ENCODE data around the gene CRHR1. TPM values are rescaled to one million over a fixed set of nuclear protein-coding genes. Genes with fewer than 3 reads are reported as not detected.
A peak's percentile ranks its signal among the peaks of the same experiment; 100 is the strongest.

Gene CRHR1
- total RNA-seq, 5 donors from 2014 or later (not counting 1 experiment from before 2014, with no cell fraction given) = not detected

DNA sequence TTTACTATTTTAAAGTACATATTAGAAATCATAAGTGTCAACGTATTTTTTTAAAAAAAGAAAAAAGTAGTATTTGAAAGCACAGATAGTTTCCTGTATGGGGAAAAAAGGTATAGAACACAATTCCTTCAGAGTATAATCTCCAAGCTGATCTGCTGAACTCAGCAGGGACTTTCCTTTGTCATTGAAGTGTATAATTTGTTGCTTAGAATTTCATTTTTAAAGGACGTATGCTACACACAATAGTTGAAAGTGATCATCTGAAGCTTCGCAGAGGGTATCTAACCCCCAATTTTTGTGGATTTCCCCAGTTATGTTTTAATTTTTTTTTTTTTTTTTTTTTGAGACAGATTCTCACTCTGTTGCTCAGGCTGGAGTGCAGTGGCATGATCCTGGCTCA is 90.0 kb downstream of the CRHR1 start:
- CTCF ChIA-PET = no interaction called here
- peak in 1 of 35 experiments; percentile 58 for DNase-seq
- WGBS (ENCODE audit: insufficient coverage) = no CpG with 5 or more reads among the region's 3 CpGs
- H3K27ac ChIP-seq (ENCODE audit: low read length) = peak overlapping the region; percentile 47
- H3K4me1 Mint-ChIP-seq = peaks cover 5 to 12% (median 9%) of the 10 kb centered on the region in 3 donors
- peaks cover 0 to 3% of the 10 kb centered on the region in 2 experiments for H3K27me3 ChIP-seq (replicated peaks in 1 of 2; ENCODE audit: control insufficient read depth in 2 of 2, extremely low read depth in 1 of 2, insufficient read depth in 2 of 2, low read length in 1 of 2)
- no peaks in the 10 kb centered on the region for H3K27me3 Mint-ChIP-seq
- no peaks in the 10 kb centered on the region for H3K36me3 Mint-ChIP-seq
- no peaks in the 10 kb centered on the region for H3K36me3 ChIP-seq (ENCODE audit: control insufficient read depth in 2 of 2, extremely low read depth in 1 of 2, insufficient read depth in 1 of 2, low read length in 1 of 2)
- H3K9me3 Mint-ChIP-seq = peaks cover 0 to 4% (median 3%) of the 10 kb centered on the region in 3 donors
- peak in 3 of 4 experiments; percentile 27 to 83 (median 47) for ATAC-seq (replicated peaks in 1 of 4)
- no peaks in the 10 kb centered on the region for H3K9me3 ChIP-seq
- no peak overlapping the region for H3K4me3 Mint-ChIP-seq
- peak overlapping the region in 1 of 2 donors; percentile 88 for H3K27ac Mint-ChIP-seq
- POLR2A ChIA-PET = interaction anchor here in 1 of 2 donors (0.5 to 0.7 kb wide), 2 partner anchors 19 to 1459 kb away, joined by 5 to 12 read pairs; no protein-coding TSS in a partner anchor
- H3K4me1 ChIP-seq (ENCODE audit: control insufficient read depth in 1 of 2, extremely low read depth in 1 of 2, insufficient read depth in 2 of 2, low read length in 2 of 2) = peaks cover 0 to 4% of the 10 kb centered on the region in 2 experiments
- no peak overlapping the region for H3K4me3 ChIP-seq (ENCODE audit: control insufficient read depth in 1 of 2, extremely low read depth in 1 of 2, low read length in 1 of 2)

- peaks cover 3 to 4% of the 10 kb centered on the region in 2 donors for H3K27me3 Mint-ChIP-seq
- Histone ChIP-seq H3K9me3 (no peaks in the 10 kb centered on the region), H3K4me3 (ENCODE audit: control insufficient read depth in 1 of 2, extremely low read depth in 1 of 2, low read length in 1 of 2) (no peak overlapping the region), H3K27me3 (replicated peaks in 1 of 2; ENCODE audit: control insufficient read depth in 2 of 2, extremely low read depth in 1 of 2, insufficient read depth in 2 of 2, low read length in 1 of 2) (peaks cover 0 to 9% of the 10 kb centered on the region in 2 experiments), H3K27ac (ENCODE audit: low read length) (no peak overlapping the region), H3K4me1 (ENCODE audit: control insufficient read depth in 1 of 2, extremely low read depth in 1 of 2, insufficient read depth in 2 of 2, low read length in 2 of 2) (peaks cover 0 to 4% of the 10 kb centered on the region in 2 experiments), H3K36me3 (ENCODE audit: control insufficient read depth in 2 of 2, extremely low read depth in 1 of 2, insufficient read depth in 1 of 2, low read length in 1 of 2) (no peaks in the 10 kb centered on the region)
- H3K4me1 Mint-ChIP-seq = peaks cover 5 to 12% (median 9%) of the 10 kb centered on the region in 3 donors
- WGBS (ENCODE audit: insufficient coverage) = 70% methylated on average over 2 of the region's 3 CpGs
- peaks cover 0 to 4% (median 3%) of the 10 kb centered on the region in 3 donors for H3K9me3 Mint-ChIP-seq
- no peak for ATAC-seq (replicated peaks in 1 of 4)
- no peaks in the 10 kb centered on the region for H3K36me3 Mint-ChIP-seq
- no peak overlapping the region for H3K4me3 Mint-ChIP-seq
- ChIA-PET CTCF (no interaction called here), POLR2A (interaction anchor here in 1 of 2 donors (0.6 kb wide), 1 partner anchor 27 kb away, joined by 4 read pairs; no protein-coding TSS in a partner anchor)
- no peak overlapping the region for H3K27ac Mint-ChIP-seq
- DNase-seq = no peak
Observed at GRCh38 chr17:45876539-45876938, 92.4 kb downstream of the CRHR1 start.

- ChIA-PET CTCF (no interaction called here), POLR2A (interaction anchor here in 1 of 2 donors (0.5 kb wide), 1 partner anchor 1345 kb away, joined by 5 read pairs; no protein-coding TSS in a partner anchor)
- Histone ChIP-seq H3K9me3 (no peaks in the 10 kb centered on the region), H3K27me3 (replicated peaks in 1 of 2; ENCODE audit: control insufficient read depth in 2 of 2, extremely low read depth in 1 of 2, insufficient read depth in 2 of 2, low read length in 1 of 2) (peaks cover 0 to 15% of the 10 kb centered on the region in 2 experiments), H3K4me1 (ENCODE audit: control insufficient read depth in 1 of 2, extremely low read depth in 1 of 2, insufficient read depth in 2 of 2, low read length in 2 of 2) (peaks cover 0 to 4% of the 10 kb centered on the region in 2 experiments), H3K36me3 (ENCODE audit: control insufficient read depth in 2 of 2, extremely low read depth in 1 of 2, insufficient read depth in 1 of 2, low read length in 1 of 2) (no peaks in the 10 kb centered on the region), H3K4me3 (ENCODE audit: control insufficient read depth in 1 of 2, extremely low read depth in 1 of 2, low read length in 1 of 2) (no peak overlapping the region), H3K27ac (ENCODE audit: low read length) (no peak overlapping the region)
- Mint-ChIP-seq H3K4me3 (no peak overlapping the region), H3K27ac (no peak overlapping the region), H3K9me3 (peaks cover 0 to 4% (median 3%) of the 10 kb centered on the region in 3 donors), H3K36me3 (no peaks in the 10 kb centered on the region), H3K27me3 (peaks cover 5% of the 10 kb centered on the region in 2 donors), H3K4me1 (peaks cover 5 to 12% (median 9%) of the 10 kb centered on the region in 3 donors)
- DNase-seq (no peak), ATAC-seq (replicated peaks in 1 of 4) (no peak)
- WGBS (ENCODE audit: insufficient coverage) = no CpG with 5 or more reads among the region's 1 CpG
Observed at GRCh38 chr17:45877467-45877866, 93.3 kb downstream of the CRHR1 start.

GRCh38 chr17:45883063-45883462 is 98.9 kb downstream of the CRHR1 start:
- no peaks in the 10 kb centered on the region for H3K9me3 ChIP-seq
- Mint-ChIP-seq H3K27me3 (peaks cover 6 to 17% of the 10 kb centered on the region in 2 donors), H3K4me1 (no peaks in the 10 kb centered on the region), H3K36me3 (no peaks in the 10 kb centered on the region), H3K27ac (no peak overlapping the region), H3K4me3 (no peak overlapping the region), H3K9me3 (peaks cover 5 to 9% (median 9%) of the 10 kb centered on the region in 3 donors)
- no peak overlapping the region for H3K4me3 ChIP-seq (ENCODE audit: control insufficient read depth in 1 of 2, extremely low read depth in 1 of 2, low read length in 1 of 2)
- H3K27ac ChIP-seq (ENCODE audit: low read length) = no peak overlapping the region
- ATAC-seq (replicated peaks in 1 of 4) (no peak), DNase-seq (no peak)
- ChIA-PET POLR2A (no interaction called here), CTCF (no interaction called here)
- 100% methylated on average over 1 of the region's 2 CpGs for WGBS (ENCODE audit: insufficient coverage)
- H3K36me3 ChIP-seq (ENCODE audit: control insufficient read depth in 2 of 2, extremely low read depth in 1 of 2, insufficient read depth in 1 of 2, low read length in 1 of 2) = no peaks in the 10 kb centered on the region
- H3K4me1 ChIP-seq (ENCODE audit: control insufficient read depth in 1 of 2, extremely low read depth in 1 of 2, insufficient read depth in 2 of 2, low read length in 2 of 2) = no peaks in the 10 kb centered on the region
- peaks cover 0 to 12% of the 10 kb centered on the region in 2 experiments for H3K27me3 ChIP-seq (replicated peaks in 1 of 2; ENCODE audit: control insufficient read depth in 2 of 2, extremely low read depth in 1 of 2, insufficient read depth in 2 of 2, low read length in 1 of 2)

Other genes with a start within 250 kb of the CRHR1 start
- not detected for gene SPPL2C, start 60.6 kb downstream of the CRHR1 start, total RNA-seq
- 1 to 10 TPM in 4 of 5 donors, under 1 TPM in 1; 0.86 to 1.8 (median 1.2) TPM for gene MAPT, start 110.2 kb downstream of the CRHR1 start, total RNA-seq
- gene STH, start 214.9 kb downstream of the CRHR1 start, total RNA-seq = not detected